Dermis microvascular lymphatic vessel endothelial cell (primary cell): ENCODE measurements around the gene CD19. TPM values are rescaled to one million over a fixed set of nuclear protein-coding genes. Genes with fewer than 3 reads are reported as not detected.
"Not testable (repeated sequence)": the region's sequence is repeated elsewhere in the genome, so short reads cannot be mapped to it uniquely, and the experiment has no call there.

Experiments
- DNase-seq, 2 donors: peaks; one replicate each; pipeline versions ENCODE4 v3.0.0 to v3.0.0-alpha.2; 2010; ENCODE audit warnings: low read depth in 2 of 2
- total RNA-seq: library from RNA; depleted of rRNA; stranded (reverse); fragments of >200 nt; gene quantifications from 2 replicates; pipeline ENCODE4 v1.2.1, GENCODE V29; 2014

Gene CD19
- total RNA-seq, result not detected in 2 replicates

DNA sequence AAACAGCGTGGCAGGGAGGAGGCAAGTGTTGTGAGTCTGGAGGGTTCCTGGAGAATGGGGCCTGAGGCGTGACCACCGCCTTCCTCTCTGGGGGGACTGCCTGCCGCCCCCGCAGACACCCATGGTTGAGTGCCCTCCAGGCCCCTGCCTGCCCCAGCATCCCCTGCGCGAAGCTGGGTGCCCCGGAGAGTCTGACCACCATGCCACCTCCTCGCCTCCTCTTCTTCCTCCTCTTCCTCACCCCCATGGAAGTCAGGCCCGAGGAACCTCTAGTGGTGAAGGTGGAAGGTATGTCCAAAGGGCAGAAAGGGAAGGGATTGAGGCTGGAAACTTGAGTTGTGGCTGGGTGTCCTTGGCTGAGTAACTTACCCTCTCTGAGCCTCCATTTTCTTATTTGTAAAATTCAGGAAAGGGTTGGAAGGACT lies at the start of gene CD19:
TSS of gene CD19 (plus strand) at position 171 of the 425 bp plus-strand sequence. CDS start at position 201, 30 bp downstream.
- DNase-seq, result no peak

DNA sequence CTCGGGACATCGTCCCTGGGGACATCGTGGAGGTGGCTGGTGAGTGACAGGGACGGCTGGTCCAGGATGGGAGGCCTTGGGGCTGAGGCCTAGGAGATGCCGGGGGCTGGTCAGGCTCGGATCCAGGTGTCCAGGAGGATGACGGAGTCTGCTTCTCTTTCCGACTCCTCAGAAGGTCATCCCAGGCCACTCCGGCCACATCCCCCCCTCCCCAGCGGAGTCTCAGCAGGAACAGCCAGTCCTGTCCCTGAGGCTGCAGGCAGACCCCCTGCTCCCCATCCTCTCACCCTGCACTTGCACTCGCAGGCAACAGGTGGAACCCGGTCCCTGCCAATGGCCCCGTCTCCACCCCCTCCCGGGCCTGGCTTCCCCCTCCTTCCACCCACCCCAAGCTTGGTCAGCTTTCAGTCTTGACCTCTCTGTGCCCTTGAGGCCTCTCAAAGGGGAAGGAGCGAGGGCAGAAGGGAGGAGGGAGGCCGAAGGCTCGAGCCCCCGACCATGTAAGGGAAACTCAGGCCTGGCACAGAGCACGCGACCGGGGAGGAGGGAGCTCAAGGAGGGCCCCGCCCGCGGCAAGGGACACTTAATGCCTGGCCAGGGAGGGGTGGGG lies 49.1 kb upstream of the CD19 start:
- no peak for DNase-seq

DNA sequence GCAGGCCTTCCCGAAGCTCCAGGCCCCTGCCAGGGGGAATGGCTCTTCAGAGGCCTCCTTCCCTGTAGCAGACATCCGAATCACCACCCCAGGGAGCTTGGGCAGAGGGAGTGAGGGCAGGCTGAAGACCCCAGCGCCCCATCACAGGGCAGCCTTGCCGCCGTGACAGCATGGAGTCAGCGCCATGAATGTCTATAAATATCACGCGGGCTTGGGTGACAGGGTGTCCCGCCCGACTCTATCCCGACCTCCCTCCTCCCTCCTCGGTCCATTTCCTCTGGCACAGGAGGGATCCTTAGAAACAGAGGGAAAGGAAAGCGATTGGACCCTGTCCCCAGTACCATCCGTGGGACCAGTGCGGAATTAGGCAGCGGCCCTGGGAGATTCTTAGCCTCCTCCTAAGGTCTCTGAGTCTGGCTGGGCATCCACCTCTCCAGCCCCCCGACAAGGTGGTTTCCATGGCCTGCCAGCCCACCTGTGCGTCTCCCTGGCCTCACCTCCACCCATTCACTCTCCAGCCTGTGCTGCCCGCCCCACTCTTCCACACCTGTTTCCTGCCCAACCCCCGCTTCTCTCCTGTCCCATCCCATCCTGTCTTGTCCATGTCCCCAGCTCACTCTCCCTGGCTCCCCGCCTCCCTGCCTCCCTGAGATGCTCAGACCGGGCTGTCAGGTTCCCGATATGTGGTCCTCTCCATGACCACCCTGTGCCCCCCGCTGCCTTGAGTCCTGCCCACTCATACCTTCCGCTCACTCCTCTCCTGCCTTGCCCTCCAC lies 48.4 kb upstream of the CD19 start:
- DNase-seq, result no peak

- DNase-seq, result no peak
These were observed 47.7 kb upstream of the CD19 start for GRCh38 chr16:28884045-28884444.

DNA sequence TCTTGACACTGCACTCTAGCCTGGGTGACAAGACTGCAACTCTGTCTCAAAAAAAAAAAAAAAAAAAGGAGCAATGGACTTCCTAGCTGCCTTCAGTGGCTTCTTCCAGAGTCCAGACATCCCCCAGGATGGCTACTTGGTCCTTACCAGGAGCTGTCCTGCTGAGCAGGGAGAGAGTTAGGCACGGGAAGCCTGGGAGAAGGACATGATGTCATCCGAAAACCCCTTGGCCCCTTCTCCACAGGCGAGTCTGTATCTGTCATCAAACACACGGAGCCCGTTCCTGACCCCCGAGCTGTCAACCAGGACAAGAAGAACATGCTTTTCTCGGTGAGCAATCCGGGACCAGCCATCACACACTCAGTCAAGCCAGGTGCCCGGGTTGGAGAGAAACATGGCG lies 44.8 kb upstream of the CD19 start:
- no peak for DNase-seq

- not testable (repeated sequence) for DNase-seq
These were observed 41.4 kb upstream of the CD19 start for GRCh38 chr16:28890355-28890754.

DNA sequence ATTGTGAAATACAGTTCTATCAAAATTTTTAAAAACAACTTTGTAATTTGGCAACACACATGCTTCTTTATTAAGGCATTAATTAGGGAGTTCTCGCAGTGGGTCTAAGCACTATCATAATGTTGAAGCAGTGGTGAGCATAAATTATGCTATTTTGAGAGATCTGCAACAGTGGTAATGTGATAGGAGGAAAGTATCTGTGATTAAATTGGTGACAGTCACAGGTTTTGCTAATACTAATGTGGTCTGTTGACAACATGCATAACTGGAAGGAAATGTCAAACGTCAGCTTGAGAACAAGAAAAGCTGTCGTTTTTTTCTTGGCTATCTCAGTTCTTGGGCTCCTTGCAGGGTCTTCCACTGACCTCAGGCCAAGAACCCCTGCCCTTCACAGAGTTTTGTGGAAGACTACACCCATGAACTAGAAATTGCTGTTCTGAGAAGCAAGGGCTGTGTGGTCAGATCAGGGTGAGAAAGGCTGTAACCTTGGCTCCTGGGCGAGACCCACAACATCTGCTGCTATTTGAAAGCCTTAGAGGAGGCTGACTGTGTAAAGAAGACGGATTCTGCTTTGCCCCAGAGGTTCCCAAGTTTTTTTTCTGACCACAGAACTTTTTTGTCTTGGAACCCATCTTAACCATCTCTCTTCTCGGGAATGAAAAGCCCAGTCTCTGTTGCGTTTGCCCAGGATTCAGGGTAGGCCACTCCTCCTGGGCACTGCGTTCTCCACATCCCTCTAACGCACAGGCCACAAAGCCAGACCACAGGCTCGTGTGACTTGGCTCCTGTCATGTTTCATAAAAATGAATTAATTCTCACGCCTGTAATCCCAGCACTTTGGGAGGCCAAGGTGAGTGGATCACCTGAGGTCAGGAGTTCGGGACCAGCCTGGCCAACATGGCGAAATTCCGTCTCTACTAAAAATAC lies 39.5 kb upstream of the CD19 start:
- DNase-seq, result no peak

- no peak for DNase-seq
These were observed 38.5 kb upstream of the CD19 start for GRCh38 chr16:28893291-28893690.

- DNase-seq, result no peak
These were observed 36.2 kb upstream of the CD19 start for GRCh38 chr16:28895609-28896008.

- DNase-seq, result no peak
These were observed 33.9 kb upstream of the CD19 start for GRCh38 chr16:28897826-28898225.

GRCh38 chr16:28898266-28898665 lies 33.5 kb upstream of the CD19 start:
- no peak for DNase-seq

GRCh38 chr16:28898942-28899341 lies 32.8 kb upstream of the CD19 start:
- no peak for DNase-seq

- DNase-seq, result no peak
These were observed 31.7 kb upstream of the CD19 start for GRCh38 chr16:28899882-28900590.

GRCh38 chr16:28900601-28901000 lies 31.2 kb upstream of the CD19 start:
- DNase-seq, result no peak

- no peak for DNase-seq
These were observed 29.9 kb upstream of the CD19 start for GRCh38 chr16:28901862-28902261.

DNA sequence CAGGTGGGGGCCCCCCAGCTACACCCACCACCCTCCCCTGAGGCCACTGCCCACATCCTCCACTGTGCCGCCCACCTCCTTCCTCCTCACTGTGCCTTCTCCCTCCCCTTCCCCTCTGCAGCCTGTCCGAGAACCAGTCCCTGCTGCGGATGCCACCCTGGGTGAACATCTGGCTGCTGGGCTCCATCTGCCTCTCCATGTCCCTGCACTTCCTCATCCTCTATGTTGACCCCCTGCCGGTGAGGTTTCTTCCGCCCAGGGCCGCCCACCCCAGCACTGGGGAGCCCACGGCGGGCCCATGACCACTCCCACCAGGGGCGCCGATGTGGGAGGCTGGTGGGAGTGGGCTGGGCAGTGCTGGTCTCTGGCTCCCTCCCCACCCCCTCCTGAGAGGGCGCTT lies 28.9 kb upstream of the CD19 start:
- DNase-seq, result no peak

- DNase-seq, result no peak
These were observed 28.3 kb upstream of the CD19 start for GRCh38 chr16:28903344-28904042.

- DNase-seq, result no peak
These were observed 27.4 kb upstream of the CD19 start for GRCh38 chr16:28904363-28904762.

DNA sequence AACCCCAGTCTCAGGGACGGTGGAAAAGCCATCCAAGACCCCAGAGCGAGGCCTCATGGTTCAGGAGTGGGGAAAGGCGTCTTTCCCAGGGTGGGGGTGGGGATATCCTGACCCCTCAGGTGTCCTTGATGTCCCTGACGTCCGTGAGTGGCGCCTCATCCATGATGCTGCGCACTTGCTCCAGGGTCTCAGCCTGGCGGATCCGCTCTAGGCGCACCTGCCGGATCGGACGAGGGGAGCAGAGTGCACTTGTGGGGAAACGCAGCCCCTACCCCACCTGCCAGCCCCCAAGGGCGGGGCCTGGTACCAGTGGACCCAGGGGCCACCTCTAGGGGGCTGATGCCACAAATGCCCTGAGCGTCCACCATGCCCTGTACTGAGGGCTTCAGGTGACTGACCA lies 26.9 kb upstream of the CD19 start:
- DNase-seq, result no peak

DNA sequence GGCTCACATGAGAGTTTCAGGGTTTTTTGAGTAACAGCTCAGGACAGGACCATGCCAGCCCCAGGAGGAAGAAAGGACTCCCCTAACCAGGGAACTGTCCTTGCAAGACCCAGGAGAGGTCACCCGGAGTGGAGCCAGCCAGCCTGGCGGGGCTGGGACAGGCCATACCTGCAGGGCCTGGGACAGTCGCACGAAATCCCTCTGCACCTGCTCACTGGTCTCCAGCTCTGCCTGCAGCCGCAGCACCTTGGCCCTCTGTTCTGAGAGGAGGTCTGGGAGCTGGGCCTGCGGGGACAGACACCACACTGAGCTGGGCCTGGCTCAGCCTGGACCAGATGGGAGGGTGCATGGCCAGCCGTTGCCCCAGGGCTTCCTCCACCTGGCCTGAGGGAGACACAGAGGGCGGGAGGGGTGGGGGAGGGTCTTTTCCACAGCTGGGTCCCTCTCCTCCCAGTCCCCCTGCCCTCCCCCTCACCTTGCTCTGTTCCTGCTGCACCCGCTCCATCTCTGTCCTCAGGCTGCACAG lies 26.5 kb upstream of the CD19 start:
- no peak for DNase-seq
